Cardiac muscle cell (in vitro differentiated cells and primary cell): ENCODE measurements around the gene IGIP. TPM values are rescaled to one million over a fixed set of nuclear protein-coding genes. Genes with fewer than 3 reads are reported as not detected.
A peak's percentile ranks its signal among the peaks of the same experiment; 100 is the strongest.

Experiments used
- DNase-seq, 2 donors: peaks; one replicate each; pipeline versions ENCODE4 v3.0.0 to v3.0.0-alpha.2; 2010 to 2017; ENCODE audit warnings: low read depth in 1 of 2, low spot score in 1 of 2
- H3K27ac ChIP-seq: fragments of 200-600 bp; sonication (generic); 2 replicates; pipeline ENCODE4 v1.5.1; 2016
- H3K27me3 ChIP-seq: fragments of 200-600 bp; sonication (generic); 2 replicates; pipeline ENCODE4 v1.6.0; 2016; ENCODE audit warnings: control low read depth
- H3K36me3 ChIP-seq: fragments of 200-600 bp; sonication (generic); 2 replicates; pipeline ENCODE4 v1.5.1; 2016; ENCODE audit warnings: control low read depth
- H3K4me1 ChIP-seq: fragments of 200-600 bp; sonication (generic); 2 replicates; pipeline ENCODE4 v1.8.1; 2017; ENCODE audit warnings: low read depth, mild to moderate bottlenecking, mixed run types
- H3K4me3 ChIP-seq: fragments of 200-600 bp; sonication (generic); 2 replicates; pipeline ENCODE4 v1.5.1; 2016; ENCODE audit warnings: mild to moderate bottlenecking
- H3K9me3 ChIP-seq: fragments of 200-600 bp; sonication (generic); 2 replicates; pipeline ENCODE4 v1.5.1; 2017; ENCODE audit warnings: low read depth, mild to moderate bottlenecking, control low read depth
- polyA plus RNA-seq: library from polyadenylated mRNA; unstranded; fragments of >200 nt; fragmentation: Nextera tagmentation; extraction: Ambion mirVana; gene quantifications from 2 replicates; pipeline ENCODE4 v1.2.1, GENCODE V29; 2016
- total RNA-seq: library from RNA; depleted of rRNA; stranded (reverse); fragments of >200 nt; gene quantifications from 2 replicates; pipeline ENCODE4 v1.2.3, GENCODE V29; 2016
- TF ChIP-seq, protein P1 (sequence below): IDR thresholded peaks from 2 replicates; pipeline ENCODE4 v1.5.1; 2012; ENCODE audit warnings: low read depth, mild to moderate bottlenecking, low read length

The IGIP gene
- total and polyA plus RNA-seq, 2 experiments from 2014 or later: 0.51 to 4.8 TPM

- Histone ChIP-seq H3K9me3 (no peaks in the 10 kb centered on the region), H3K4me3 (no peak overlapping the region), H3K27me3 (peaks cover 58% of the 10 kb centered on the region), H3K4me1 (peaks cover 11% of the 10 kb centered on the region), H3K27ac (no peak overlapping the region), H3K36me3 (no peaks in the 10 kb centered on the region)
- TF ChIP-seq, protein P1, sequence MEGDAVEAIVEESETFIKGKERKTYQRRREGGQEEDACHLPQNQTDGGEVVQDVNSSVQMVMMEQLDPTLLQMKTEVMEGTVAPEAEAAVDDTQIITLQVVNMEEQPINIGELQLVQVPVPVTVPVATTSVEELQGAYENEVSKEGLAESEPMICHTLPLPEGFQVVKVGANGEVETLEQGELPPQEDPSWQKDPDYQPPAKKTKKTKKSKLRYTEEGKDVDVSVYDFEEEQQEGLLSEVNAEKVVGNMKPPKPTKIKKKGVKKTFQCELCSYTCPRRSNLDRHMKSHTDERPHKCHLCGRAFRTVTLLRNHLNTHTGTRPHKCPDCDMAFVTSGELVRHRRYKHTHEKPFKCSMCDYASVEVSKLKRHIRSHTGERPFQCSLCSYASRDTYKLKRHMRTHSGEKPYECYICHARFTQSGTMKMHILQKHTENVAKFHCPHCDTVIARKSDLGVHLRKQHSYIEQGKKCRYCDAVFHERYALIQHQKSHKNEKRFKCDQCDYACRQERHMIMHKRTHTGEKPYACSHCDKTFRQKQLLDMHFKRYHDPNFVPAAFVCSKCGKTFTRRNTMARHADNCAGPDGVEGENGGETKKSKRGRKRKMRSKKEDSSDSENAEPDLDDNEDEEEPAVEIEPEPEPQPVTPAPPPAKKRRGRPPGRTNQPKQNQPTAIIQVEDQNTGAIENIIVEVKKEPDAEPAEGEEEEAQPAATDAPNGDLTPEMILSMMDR: no peak
- no peak for DNase-seq
These were observed 14.5 kb upstream of the IGIP start for GRCh38 chr5:140111011-140111858.

DNA sequence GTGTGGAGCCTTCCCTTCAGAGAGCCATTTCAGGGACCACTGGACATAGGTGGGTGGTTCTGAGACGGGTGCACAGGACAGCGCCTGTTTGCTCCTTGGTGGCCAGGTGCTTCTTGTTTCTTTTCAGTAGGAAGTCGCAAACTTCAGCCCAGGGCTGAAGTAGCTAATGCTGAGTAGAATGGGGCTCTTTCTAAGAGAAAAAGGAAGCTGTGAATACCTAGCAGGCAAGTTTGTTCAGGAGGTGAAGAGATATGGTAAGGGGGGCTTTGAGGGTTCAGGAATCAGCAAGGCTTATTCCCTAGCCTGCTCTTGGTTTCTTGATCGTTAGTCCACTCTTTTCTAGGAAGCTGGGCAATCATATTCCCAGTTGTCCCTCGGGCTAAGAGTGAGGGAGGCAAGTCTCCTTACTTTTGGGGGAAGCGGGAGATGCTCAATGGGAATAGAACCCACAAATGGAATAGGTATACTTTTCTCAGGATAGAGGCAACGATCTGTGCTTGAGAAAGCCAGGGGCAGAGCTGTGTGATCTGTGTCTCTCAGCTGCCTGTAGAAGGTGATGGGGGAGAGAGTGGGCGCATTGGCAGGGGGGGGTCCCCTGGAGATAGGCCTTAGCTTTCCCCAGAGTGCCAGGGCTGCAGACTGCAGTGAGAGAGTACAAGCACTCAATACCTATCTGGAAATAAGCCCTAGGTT lies 13.7 kb upstream of the IGIP start:
- no peak for DNase-seq
- TF ChIP-seq, protein P1: no peak
- Histone ChIP-seq H3K27ac (no peak overlapping the region), H3K27me3 (peaks cover 54% of the 10 kb centered on the region), H3K4me1 (peaks cover 19% of the 10 kb centered on the region), H3K36me3 (no peaks in the 10 kb centered on the region), H3K9me3 (no peaks in the 10 kb centered on the region), H3K4me3 (no peak overlapping the region)

GRCh38 chr5:140112685-140113179 lies 13.0 kb upstream of the IGIP start:
- peak in 1 of 2 donors; percentile 26 for DNase-seq
- peaks cover 54% of the 10 kb centered on the region for H3K27me3 ChIP-seq
- no peak overlapping the region for H3K4me3 ChIP-seq
- peaks cover 24% of the 10 kb centered on the region for H3K4me1 ChIP-seq
- TF ChIP-seq, protein P1: no peak
- H3K27ac ChIP-seq: no peak overlapping the region
- H3K36me3 ChIP-seq: no peaks in the 10 kb centered on the region
- no peaks in the 10 kb centered on the region for H3K9me3 ChIP-seq

DNA sequence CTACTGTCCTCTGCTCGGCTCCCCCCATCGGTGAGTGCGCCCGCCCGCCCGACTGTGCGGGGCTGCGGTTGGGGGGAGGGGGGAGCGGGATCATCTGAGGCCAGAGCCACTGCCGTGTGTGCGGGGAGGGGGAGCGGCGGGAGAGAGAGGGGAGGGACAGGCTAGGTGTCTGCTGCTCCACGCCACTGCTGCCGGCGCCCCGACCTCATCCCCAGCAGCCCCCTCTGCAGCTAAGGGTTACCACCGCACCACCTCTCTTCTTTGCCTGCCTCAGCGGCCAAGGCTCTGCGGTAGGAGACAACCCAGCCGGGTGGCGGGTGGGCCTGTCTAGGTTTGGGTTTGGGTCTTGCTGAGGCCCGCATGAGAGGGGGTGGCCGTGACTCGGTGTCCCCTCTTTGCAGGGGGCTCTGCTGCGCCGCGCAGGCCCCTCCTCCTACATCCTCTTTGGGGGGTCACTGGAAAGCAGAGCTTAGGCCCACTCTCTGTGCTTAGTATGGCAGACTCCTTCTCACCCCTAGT lies 12.5 kb upstream of the IGIP start:
- H3K36me3 ChIP-seq: no peaks in the 10 kb centered on the region
- peaks cover 26% of the 10 kb centered on the region for H3K4me1 ChIP-seq
- TF ChIP-seq, protein P1: no peak
- H3K9me3 ChIP-seq: no peaks in the 10 kb centered on the region
- DNase-seq: no peak
- H3K27me3 ChIP-seq: peaks cover 53% of the 10 kb centered on the region
- H3K27ac ChIP-seq: peak overlapping the region; percentile 10
- H3K4me3 ChIP-seq: peak overlapping the region; percentile 67

DNA sequence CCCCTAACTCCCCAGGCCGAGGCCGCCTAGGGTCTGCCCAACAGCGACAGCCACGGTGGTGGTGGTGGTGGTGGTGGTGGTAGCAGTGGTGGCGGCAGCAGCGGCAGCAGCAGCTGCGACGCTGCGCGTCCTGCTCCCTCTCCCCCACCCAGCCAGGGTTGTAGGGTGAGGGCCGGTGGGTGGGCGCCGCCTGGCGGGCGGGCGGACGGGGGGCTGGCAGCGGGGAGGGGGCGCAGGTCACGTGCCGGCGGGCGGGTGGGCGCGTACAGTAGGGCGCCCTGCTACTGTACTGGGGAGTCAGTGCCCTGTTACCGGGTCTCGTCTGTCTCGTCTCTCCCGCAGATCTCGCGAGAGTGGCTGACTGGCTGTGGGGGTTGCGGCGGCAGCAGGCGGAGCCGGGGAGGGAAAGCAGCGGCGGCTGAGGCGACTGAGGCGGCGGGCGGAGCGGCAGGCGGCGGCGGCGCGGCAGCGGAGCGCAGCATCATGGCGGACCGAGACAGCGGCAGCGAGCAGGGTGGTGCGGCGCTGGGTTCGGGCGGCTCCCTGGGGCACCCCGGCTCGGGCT lies 12.0 kb upstream of the IGIP start, which contains the start of gene PURA:
PURA (plus strand) TSS at position 411 of the 565 bp plus-strand sequence; CDS start at position 484, 73 bp downstream.
- peaks cover 47% of the 10 kb centered on the region for H3K27me3 ChIP-seq
- H3K4me3 ChIP-seq: peak within 1 kb of the TSS; percentile 67
- peak within 1 kb of the TSS; percentile 64 for H3K27ac ChIP-seq
- DNase-seq: peak; percentile 95 to 96
- no peaks in the 10 kb centered on the region for H3K9me3 ChIP-seq
- TF ChIP-seq, protein P1: no peak
- H3K36me3 ChIP-seq: no peaks in the 10 kb centered on the region
- peaks cover 30% of the 10 kb centered on the region for H3K4me1 ChIP-seq
